GM18519 (cell line): ENCODE results near the gene RPS6KL1.

Experiments
- ATAC-seq: cut with Tn5 transposase; IDR thresholded peaks from one replicate; pipeline ENCODE4 v1.9.1; 2021; ENCODE audit warnings: mild to moderate bottlenecking, moderate library complexity; ENCODE audit not compliant: unreplicated experiment, low FRiP score

RPS6KL1 gene

DNA sequence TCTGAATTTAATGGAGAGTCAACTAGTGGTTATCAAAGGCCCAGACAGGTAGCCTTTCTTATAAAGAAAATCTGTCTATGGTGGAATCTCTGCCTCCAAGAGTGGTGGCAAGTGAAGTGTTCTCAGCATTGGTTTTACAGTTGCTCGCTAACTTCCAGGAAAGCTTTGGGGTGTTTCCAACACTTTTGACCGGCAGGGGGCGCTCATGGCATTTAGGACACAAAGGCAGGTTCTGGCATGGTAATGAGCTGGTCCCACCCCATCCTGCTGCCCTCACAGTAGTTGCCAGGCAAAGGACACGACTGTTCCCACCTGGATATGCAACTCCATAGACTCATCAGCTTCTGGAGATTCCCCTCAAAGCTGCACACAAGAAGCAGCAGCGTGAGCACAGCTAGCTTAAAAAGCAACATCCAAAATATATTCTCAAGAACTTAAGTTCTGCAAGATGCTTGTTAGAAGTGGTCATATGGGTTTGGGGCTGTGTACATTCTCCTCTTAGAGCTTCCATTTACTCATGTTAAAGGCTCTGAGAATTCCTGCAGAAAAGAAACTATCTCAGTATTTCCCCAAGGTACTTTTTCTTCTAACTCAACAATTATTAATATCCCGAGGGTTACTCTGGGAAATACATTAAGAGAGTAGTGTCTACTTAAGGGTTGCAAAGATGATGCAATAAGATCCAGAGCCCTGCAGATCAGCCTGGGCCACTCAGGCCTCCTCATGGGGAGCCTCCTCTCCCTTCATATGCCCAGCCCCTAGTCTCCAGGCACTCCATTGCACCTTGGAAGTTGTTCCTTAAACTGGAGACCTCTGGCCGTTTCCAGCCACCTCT is 61.9 kb downstream of the RPS6KL1 start:
- no peak for ATAC-seq

DNA sequence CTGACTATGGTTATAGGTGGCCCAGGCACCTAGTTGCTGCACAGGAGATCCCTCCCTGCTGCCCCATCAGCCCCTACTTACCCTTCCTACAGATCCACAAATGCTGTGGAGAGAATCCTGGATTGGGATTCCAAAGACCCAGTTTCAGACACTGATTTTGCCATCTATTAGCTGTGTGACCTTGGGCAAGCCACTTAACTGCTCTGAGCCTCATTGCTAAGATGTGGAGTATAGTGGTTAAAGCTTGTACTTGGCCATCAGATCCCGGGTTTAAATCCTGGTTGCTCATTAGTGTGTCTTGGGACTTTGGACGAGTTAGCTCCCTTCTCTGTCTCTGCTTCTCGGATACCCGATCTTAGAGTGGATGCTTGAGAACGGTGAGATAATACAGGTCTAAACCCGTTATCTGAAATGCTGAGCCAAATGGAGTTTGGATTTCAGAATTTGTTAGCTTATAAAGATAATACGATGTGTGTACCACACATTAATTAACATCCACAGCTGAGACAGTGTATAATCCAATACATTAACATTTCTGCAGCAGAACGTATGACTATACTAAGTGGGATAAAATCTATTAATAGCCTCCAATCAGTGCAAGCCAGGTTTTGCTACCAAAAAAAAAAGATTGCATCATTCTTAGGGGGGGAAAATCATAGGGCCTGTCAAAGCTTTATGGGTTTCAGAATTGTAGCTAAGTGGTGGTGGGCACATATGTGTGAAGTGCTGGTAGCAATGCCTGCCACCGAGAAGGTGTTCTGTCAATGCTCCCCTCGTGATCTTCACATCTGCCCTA is 63.1 kb downstream of the RPS6KL1 start:
- ATAC-seq = no peak

DNA sequence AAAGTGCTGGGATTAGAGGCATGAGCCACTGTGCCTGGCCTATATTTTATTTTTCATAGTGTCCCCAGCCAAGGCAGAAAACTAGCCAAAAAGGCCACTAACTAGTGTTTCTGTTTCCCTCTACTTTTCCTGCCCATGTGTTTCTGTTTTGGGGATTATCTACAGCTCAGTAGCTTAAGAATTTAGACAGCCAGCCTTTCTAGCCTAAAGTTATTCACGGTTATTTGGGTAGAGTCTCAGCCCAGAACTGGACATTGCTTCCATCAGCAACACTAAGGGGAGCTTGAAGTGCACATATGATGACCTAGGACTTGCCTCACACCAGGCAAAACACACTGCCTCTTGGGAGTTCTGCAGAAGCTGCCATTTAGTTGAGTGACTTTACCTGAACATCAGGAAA is 65.0 kb downstream of the RPS6KL1 start:
- no peak for ATAC-seq

DNA sequence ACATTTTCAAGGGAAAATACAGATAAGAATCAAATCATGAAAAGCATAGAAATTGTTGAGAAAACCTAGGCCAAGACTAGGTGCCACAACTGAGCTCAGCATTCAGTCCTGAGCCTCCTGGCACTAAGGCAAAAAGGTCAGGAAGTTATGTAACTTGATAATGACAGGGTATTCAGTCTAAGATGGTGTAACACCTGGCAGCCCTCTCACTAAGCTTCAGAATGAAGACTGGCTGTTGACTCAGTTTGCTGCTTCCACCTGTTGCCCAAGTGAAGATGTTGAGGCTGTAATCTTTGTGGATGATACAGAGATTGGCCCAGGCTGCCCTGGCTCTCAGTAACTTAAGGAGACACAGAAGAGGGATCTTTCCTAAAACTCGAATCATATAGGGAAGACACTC is 66.7 kb downstream of the RPS6KL1 start:
- no peak for ATAC-seq

DNA sequence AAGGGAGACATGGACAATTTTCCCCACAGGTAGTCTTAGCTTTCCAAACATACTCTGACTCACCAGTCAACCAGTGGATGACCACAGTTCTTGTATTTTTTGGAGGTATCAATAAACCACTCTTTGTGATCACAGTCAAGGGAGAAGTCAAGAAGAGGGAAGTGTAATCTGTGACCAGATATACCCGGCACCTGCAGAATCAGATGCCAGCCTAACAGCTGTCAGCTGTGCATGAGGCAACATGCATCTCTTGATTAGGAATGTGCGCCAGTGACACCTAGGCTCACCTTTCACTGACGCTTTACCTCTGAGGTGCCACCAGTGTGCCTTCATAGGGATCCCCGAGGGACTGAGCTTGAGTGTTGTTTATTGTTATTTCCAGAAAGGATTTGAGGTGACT is 67.1 kb downstream of the RPS6KL1 start:
- ATAC-seq = no peak

DNA sequence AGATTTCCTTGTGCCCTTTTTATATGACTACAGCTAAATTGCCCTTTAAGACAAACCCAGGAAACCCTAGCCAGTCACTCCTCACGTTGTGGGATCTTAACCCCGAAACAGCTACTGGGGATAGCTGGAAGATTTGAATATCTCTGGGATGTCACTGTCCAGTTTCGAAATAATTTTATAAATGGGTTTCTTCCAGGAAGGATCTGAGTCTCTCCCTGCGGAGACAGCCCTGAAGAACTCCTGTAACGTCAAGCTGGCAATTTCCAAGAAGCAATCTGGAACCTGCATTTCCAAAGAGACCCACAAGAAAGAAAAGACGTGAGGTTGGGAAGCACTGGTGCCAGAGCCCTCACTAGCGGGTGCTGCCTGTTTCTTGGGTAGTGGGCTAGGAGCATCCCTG is 68.0 kb downstream of the RPS6KL1 start:
- ATAC-seq = no peak
